Psoas muscle (tissue), 8 donors: ENCODE results near the gene NXPE1. TPM values are rescaled to one million over a fixed set of nuclear protein-coding genes. Genes with fewer than 3 reads are reported as not detected.

Source experiments
- ATAC-seq, 4 donors: fragments of 200-7000 bp; cut with Tn5 transposase; one replicate each; pipeline ENCODE4 v1.9.1; 2020; ENCODE audit warnings: moderate library complexity in 3 of 4, mild to moderate bottlenecking in 2 of 4
- DNase-seq, 2 donors: peaks; one replicate each; pipeline ENCODE4 v3.0.0-alpha.2; 2020
- H3K27ac ChIP-seq: fragments of 200-600 bp; one replicate; pipeline ENCODE4 v1.8.0; 2022
- H3K27me3 ChIP-seq, 3 donors: fragments of 200-600 bp in 1 of 3; one replicate each; pipeline versions ENCODE4 v1.6.1 to v1.8.0; 2013 to 2022; ENCODE audit warnings: low read length in 2 of 3, mild to moderate bottlenecking in 2 of 3, moderate library complexity in 1 of 3; ENCODE audit not compliant: insufficient read depth in 3 of 3
- H3K36me3 ChIP-seq, 2 donors: fragments of 200-600 bp in 1 of 2; one replicate each; pipeline versions ENCODE4 v1.6.1 to v1.8.0; 2013 to 2022; ENCODE audit warnings: low read depth in 1 of 2, mild to moderate bottlenecking in 1 of 2, moderate library complexity in 1 of 2; ENCODE audit not compliant: insufficient read depth in 1 of 2
- H3K4me1 ChIP-seq: fragments of 200-600 bp; one replicate; pipeline ENCODE4 v1.8.0; 2022
- H3K4me3 ChIP-seq: fragments of 200-600 bp; one replicate; pipeline ENCODE4 v1.8.0; 2022; ENCODE audit warnings: mild to moderate bottlenecking
- H3K9me3 ChIP-seq: fragments of 200-600 bp; one replicate; pipeline ENCODE4 v1.8.0; 2022
- WGBS, 3 donors: extraction: QIAGEN DNeasy Blood & Tissue Kit; methylation state at CpG; one replicate each; pipeline versions ENCODE4 v1.1.6 to v1.1.7; 2013; 5-methylcytosine and 5-hydroxymethylcytosine counted together
- intact Hi-C, 2 donors: fragments of 100-400 bp; cut with DNase I; formaldehyde crosslinking; loops; one replicate each; pipeline versions ENCODE4 v1.11.0 to v1.14.2; 2022
- polyA plus RNA-seq, 3 donors: library from polyadenylated mRNA; stranded (reverse); fragments of 200-250 nt; gene quantifications; one replicate each; pipeline ENCODE4 v1.2.3, GENCODE V29; 2013
- total RNA-seq, 4 donors: library from RNA; stranded (reverse); fragmentation: NEBNext Ultra II Directional in 2 of 4; extraction: Animal tissue kit (Norgen Biotek cat#: 25700) in 2 of 4; gene quantifications; one replicate each; pipeline versions ENCODE4 v1.2.1 to v1.2.4, GENCODE V29; 2021 to 2023
- TF ChIP-seq, protein P1 (sequence below): fragments of 200-600 bp; IDR thresholded peaks from one replicate; pipeline ENCODE4 v1.8.0; 2022; ENCODE audit warnings: antibody characterized with exemption
- donor health status: healthy with polysubstance abuse.
- donor health status: DM: no; HTN: no; CAD: no; lungs with moderate emphysema.
- donor health status: Bipolar disorder and iron deficiency.
- donor health status: healthy.
- donor health status: DM: yes; HTN: yes; CAD: no.
- donor health status: DM: no; HTN: no; CAD: no.
- donor health status: DM: no; HTN: no; CAD: no.
- donor health status: DM: yes; HTN: yes; CAD: no.

Gene NXPE1
- total and polyA plus RNA-seq, 7 donors, result 0.08 to 0.39 (median 0.20) TPM; not detected in 3

DNA sequence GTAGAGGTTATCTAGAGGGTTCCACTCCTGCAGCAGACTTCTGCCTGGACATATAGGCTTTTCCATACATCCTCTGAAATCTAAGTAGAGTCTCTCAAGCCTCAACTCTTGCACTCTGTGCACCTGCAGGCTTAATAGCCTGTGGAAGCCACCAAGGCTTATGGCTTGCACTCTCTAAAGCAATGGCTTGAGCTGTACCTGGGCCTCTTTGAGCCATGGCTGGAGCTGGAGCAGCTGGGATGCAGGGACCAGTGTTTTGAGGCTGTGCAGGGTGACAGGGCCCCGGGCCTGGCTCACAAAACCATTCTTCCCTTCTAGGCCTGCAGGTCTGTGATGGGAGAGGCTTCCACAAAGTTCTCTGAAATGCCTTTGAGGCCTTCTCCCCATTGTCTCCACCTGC is 38.8 kb upstream of the NXPE1 start:
- intact Hi-C loops, result no loop called here
- Histone ChIP-seq H3K36me3 (no peaks in the 10 kb centered on the region), H3K4me1 (no peaks in the 10 kb centered on the region), H3K27me3 (no peaks in the 10 kb centered on the region), H3K4me3 (no peak overlapping the region), H3K9me3 (no peaks in the 10 kb centered on the region), H3K27ac (no peak overlapping the region)
- ATAC-seq (no peak), DNase-seq (no peak)
- TF ChIP-seq, protein P1, sequence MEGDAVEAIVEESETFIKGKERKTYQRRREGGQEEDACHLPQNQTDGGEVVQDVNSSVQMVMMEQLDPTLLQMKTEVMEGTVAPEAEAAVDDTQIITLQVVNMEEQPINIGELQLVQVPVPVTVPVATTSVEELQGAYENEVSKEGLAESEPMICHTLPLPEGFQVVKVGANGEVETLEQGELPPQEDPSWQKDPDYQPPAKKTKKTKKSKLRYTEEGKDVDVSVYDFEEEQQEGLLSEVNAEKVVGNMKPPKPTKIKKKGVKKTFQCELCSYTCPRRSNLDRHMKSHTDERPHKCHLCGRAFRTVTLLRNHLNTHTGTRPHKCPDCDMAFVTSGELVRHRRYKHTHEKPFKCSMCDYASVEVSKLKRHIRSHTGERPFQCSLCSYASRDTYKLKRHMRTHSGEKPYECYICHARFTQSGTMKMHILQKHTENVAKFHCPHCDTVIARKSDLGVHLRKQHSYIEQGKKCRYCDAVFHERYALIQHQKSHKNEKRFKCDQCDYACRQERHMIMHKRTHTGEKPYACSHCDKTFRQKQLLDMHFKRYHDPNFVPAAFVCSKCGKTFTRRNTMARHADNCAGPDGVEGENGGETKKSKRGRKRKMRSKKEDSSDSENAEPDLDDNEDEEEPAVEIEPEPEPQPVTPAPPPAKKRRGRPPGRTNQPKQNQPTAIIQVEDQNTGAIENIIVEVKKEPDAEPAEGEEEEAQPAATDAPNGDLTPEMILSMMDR, result no peak
- 70 to 100% (median 80%) methylated on average over 1 of the region's 1 CpG for WGBS, 3 donors

DNA sequence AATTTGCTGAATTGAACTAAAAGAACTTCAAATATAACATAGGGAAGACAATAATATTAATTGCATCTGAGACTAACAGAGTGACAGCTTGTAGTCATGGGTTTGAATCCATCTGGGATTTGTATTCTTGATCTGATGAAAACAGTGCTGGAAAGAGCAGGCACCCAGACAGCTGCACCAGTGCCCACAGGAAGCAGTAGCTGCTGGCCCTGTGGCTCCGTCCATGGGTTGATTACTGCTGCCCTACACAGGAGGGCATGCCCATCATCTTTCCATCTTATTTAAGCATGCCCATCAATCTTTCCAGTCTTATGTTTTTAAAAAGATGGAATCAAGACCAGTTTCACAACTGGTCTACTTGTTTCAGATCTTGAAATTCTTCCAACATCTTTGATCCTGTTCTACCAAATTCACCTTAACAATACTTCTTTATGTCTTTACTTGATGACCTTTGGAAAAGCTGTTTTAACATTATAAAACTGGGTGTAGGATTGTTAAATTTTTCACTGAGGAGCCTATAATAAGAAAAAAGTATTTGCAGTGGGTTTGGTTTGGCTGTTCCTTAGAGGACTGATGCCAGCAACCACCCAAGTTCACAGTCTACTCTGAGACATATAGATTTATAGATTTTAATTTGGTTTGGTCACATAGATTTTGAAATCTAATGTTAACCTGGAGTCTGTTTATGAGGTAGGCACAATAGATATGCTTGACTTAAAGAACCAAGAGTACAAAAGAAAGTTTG is 36.7 kb upstream of the NXPE1 start:
- Histone ChIP-seq H3K27ac (no peak overlapping the region), H3K36me3 (no peaks in the 10 kb centered on the region), H3K4me3 (no peak overlapping the region), H3K27me3 (no peaks in the 10 kb centered on the region), H3K4me1 (no peaks in the 10 kb centered on the region), H3K9me3 (no peaks in the 10 kb centered on the region)
- ATAC-seq (no peak), DNase-seq (no peak)
- intact Hi-C loops, result no loop called here
- TF ChIP-seq, protein P1, result no peak
- WGBS, 3 donors, result 31 to 53% (median 40%) methylated on average over 1 of the region's 1 CpG

DNA sequence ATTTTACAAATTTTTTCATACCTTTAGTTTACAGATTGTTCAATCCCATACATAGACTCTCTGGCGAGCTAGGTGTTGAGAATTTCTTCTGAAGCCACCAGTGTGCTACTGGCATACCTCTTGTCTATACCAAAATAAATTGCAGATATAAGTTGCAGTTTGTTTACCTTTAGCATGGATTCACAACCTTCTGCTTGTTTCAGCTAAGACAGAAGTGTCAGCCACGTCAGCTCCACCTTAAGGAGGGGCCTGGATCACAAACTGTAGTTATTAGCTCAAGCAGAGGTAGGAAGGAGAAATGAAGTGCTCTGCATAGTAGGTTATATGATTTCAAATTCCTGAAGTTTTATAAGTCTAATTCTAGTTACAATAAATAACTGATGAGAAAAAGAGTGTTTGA is 35.9 kb upstream of the NXPE1 start, which contains the start of gene NXPE4:
TSS of gene NXPE4 (minus strand) at position 216 of the 400 bp plus-strand sequence. CDS start 1,027 bp downstream, outside the sequence.
- Histone ChIP-seq H3K27ac (no peak within 1 kb of the TSS), H3K36me3 (no peaks in the 10 kb centered on the region), H3K9me3 (no peaks in the 10 kb centered on the region), H3K4me1 (no peaks in the 10 kb centered on the region), H3K4me3 (no peak within 1 kb of the TSS), H3K27me3 (no peaks in the 10 kb centered on the region)
- intact Hi-C loops, result no loop called here
- TF ChIP-seq, protein P1, result no peak
- ATAC-seq (no peak), DNase-seq (no peak)
- 66 to 76% (median 72%) methylated on average over 2 of the region's 2 CpGs for WGBS, 3 donors

DNA sequence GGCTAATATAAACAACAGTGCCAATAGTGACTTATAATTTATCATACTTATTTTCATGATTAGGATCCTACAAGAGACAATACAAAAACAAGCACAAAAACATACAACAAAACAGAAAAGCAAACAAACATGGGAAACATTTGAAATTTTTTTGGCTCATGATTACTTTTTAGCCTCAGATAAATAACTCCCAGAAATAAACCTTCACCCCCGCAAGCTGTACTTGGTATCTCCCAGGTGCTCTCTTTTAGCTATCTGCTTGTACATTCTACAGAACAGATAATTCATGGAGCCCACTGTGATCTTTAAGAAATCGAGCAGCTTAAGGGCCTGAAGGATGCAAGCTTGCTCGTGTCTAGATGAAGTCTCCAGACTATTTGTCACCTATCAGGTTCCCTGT is 35.0 kb upstream of the NXPE1 start:
- H3K9me3 ChIP-seq, result no peaks in the 10 kb centered on the region
- no peak overlapping the region for H3K4me3 ChIP-seq
- H3K27me3 ChIP-seq, result no peaks in the 10 kb centered on the region
- no peak overlapping the region for H3K27ac ChIP-seq
- TF ChIP-seq, protein P1, result no peak
- intact Hi-C loops, result no loop called here
- no peaks in the 10 kb centered on the region for H3K36me3 ChIP-seq
- DNase-seq (no peak), ATAC-seq (no peak)
- H3K4me1 ChIP-seq, result no peaks in the 10 kb centered on the region
- 65 to 71% (median 66%) methylated on average over 3 of the region's 3 CpGs for WGBS, 3 donors
